22Rv1 (cell line): ENCODE data around the gene NKD1.

Experiments
- H3K27ac ChIP-seq: fragments of 450-650 bp; 2 replicates; pipeline ENCODE4 v1.5.1; 2017
- CTCF ChIP-seq: fragments of 450-650 bp; IDR thresholded peaks from 2 replicates; pipeline ENCODE4 v1.5.1; 2017; ENCODE audit warnings: mild to moderate bottlenecking
- ZFX ChIP-seq: fragments of 450-650 bp; IDR thresholded peaks from 2 replicates; pipeline ENCODE4 v1.6.1; 2017; ENCODE audit warnings: antibody characterized with exemption, borderline replicate concordance

Gene NKD1

GRCh38 chr16:50548909-50549560, 839 bp downstream of the NKD1 start:
- no peak for TF ChIP-seq ZFX
- TF ChIP-seq CTCF: no peak
- no peak overlapping the region for H3K27ac ChIP-seq

GRCh38 chr16:50549561-50549915, 1.3 kb downstream of the NKD1 start:
- H3K27ac ChIP-seq: no peak overlapping the region
- no peak for TF ChIP-seq CTCF
- no peak for TF ChIP-seq ZFX

- no peak overlapping the region for H3K27ac ChIP-seq
- TF ChIP-seq ZFX: no peak
- TF ChIP-seq CTCF: no peak
Measured at GRCh38 chr16:50550035-50550434, 1.8 kb downstream of the NKD1 start.

GRCh38 chr16:50550866-50551641, 2.9 kb downstream of the NKD1 start:
- H3K27ac ChIP-seq: no peak overlapping the region
- no peak for TF ChIP-seq CTCF
- no peak for TF ChIP-seq ZFX

- no peak overlapping the region for H3K27ac ChIP-seq
- TF ChIP-seq CTCF: no peak
Measured at GRCh38 chr16:50552476-50553101, 4.4 kb downstream of the NKD1 start.

- no peak overlapping the region for H3K27ac ChIP-seq
- TF ChIP-seq CTCF (no peak), ZFX (no peak)
Measured at GRCh38 chr16:50553182-50553710, 5.0 kb downstream of the NKD1 start.

GRCh38 chr16:50553731-50554360, 5.7 kb downstream of the NKD1 start:
- no peak overlapping the region for H3K27ac ChIP-seq
- TF ChIP-seq ZFX (no peak), CTCF (no peak)
